Epithelial cell of prostate (primary cell): Measurements from ENCODE around the gene SZT2.
"Not testable (repeated sequence)": the region's sequence is repeated elsewhere in the genome, so short reads cannot be mapped to it uniquely, and the experiment has no call there.

Experiments
- DNase-seq: peaks from one replicate; pipeline ENCODE4 v3.0.0-alpha.2; 2011; ENCODE audit warnings: low read depth, low spot score
- H3K27ac ChIP-seq: fragments of 450-650 bp; 2 replicates; pipeline ENCODE4 v1.5.1; 2017; ENCODE audit warnings: mild to moderate bottlenecking

Gene SZT2

GRCh38 chr1:43382027-43382779 is 7.5 kb upstream of the SZT2 start:
- no peak overlapping the region for H3K27ac ChIP-seq
- no peak for DNase-seq

- H3K27ac ChIP-seq, result no peak overlapping the region
- no peak for DNase-seq
Measured at GRCh38 chr1:43383449-43383848, 6.2 kb upstream of the SZT2 start.

- no peak for DNase-seq
- no peak overlapping the region for H3K27ac ChIP-seq
Measured at GRCh38 chr1:43386676-43387075, 3.0 kb upstream of the SZT2 start.

GRCh38 chr1:43387976-43388599 is 1.6 kb upstream of the SZT2 start:
- DNase-seq, result peak; percentile 64
- H3K27ac ChIP-seq, result peak overlapping the region; percentile 79

GRCh38 chr1:43388613-43389012 is 1.1 kb upstream of the SZT2 start:
- peak overlapping the region; percentile 79 for H3K27ac ChIP-seq
- no peak for DNase-seq

- H3K27ac ChIP-seq, result no peak overlapping the region
Measured at GRCh38 chr1:43392702-43393101, 3.0 kb downstream of the SZT2 start.

GRCh38 chr1:43395523-43395922 is 5.8 kb downstream of the SZT2 start:
- no peak overlapping the region for H3K27ac ChIP-seq
- DNase-seq, result no peak

More at GRCh38 chr1:43392702-43393101, 3.0 kb downstream of the SZT2 start:
- DNase-seq, result no peak

GRCh38 chr1:43396059-43396458 is 6.4 kb downstream of the SZT2 start:
- H3K27ac ChIP-seq, result no peak overlapping the region
- no peak for DNase-seq

- DNase-seq, result no peak
- no peak overlapping the region for H3K27ac ChIP-seq
Measured at GRCh38 chr1:43398227-43398626, 8.5 kb downstream of the SZT2 start.

- not testable (repeated sequence) for DNase-seq, H3K27ac ChIP-seq
Measured at GRCh38 chr1:43400441-43400840, 10.7 kb downstream of the SZT2 start.

GRCh38 chr1:43402089-43402865 is 12.6 kb downstream of the SZT2 start:
- no peak for DNase-seq
- no peak overlapping the region for H3K27ac ChIP-seq

- DNase-seq, result no peak
- H3K27ac ChIP-seq, result no peak overlapping the region
Measured at GRCh38 chr1:43404353-43404752, 14.7 kb downstream of the SZT2 start.

GRCh38 chr1:43405219-43405875 is 15.6 kb downstream of the SZT2 start:
- DNase-seq, result no peak
- H3K27ac ChIP-seq, result no peak overlapping the region

GRCh38 chr1:43405876-43406234 is 16.2 kb downstream of the SZT2 start:
- no peak overlapping the region for H3K27ac ChIP-seq
- DNase-seq, result no peak

- no peak for DNase-seq
- no peak overlapping the region for H3K27ac ChIP-seq
Measured at GRCh38 chr1:43410571-43410970, 20.9 kb downstream of the SZT2 start.

GRCh38 chr1:43413426-43413825 is 23.7 kb downstream of the SZT2 start:
- not testable (repeated sequence) for H3K27ac ChIP-seq, DNase-seq

- no peak for DNase-seq
- H3K27ac ChIP-seq, result no peak overlapping the region
Measured at GRCh38 chr1:43414634-43415223, 25.0 kb downstream of the SZT2 start.

GRCh38 chr1:43415901-43416300 is 26.2 kb downstream of the SZT2 start:
- H3K27ac ChIP-seq, result no peak overlapping the region
- no peak for DNase-seq

- DNase-seq, result no peak
- H3K27ac ChIP-seq, result no peak overlapping the region
Measured at GRCh38 chr1:43418858-43419257, 29.2 kb downstream of the SZT2 start.
